ENCODE data around the gene NPM1.

The NPM1 gene

DNA sequence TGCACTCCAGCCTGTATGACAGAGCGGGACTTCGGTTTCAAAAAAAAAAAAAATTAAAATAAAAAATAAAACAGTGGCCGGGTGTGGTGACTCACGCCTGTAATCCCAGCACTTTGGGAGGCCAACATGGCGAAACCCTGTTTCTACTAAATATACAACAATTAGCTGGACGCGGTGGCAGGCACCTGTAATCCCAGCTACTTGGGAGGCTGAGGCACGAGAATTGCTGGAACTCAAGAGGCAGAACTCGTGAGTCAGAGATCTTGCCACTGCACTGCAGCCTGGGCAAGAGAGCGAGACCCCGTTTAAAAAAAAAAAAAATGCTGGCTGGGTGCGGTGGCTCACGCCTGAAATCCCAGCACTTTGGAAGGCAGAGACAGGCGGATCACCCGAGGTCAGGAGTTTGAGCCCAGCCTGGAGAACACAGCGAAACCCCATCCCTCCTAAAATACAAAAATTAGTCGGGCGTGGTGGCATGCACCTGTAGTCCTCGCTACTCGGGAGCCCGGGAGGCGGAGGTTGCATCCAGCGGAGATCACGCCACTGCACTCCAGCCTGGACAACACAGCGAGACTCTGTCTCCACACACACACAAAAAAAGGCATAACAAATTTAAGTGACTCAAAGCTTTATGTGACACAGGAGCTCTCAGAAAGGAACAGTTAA, 1.5 kb upstream of the NPM1 start:
- DNase-seq (ENCODE audit: low spot score) = no peak
- in situ Hi-C loops (cut with MboI; ENCODE audit: low pct_unique_long_range_greater_than_20kb, low sequenced_read_pairs, unreplicated experiment) = no loop called here
- no peak for TF ChIP-seq CTCF (IDR thresholded peaks at IDR 0.05; ENCODE audit: extremely low read depth, insufficient read depth, missing control alignments)

GRCh38 chr5:171386861-171387344, 746 bp upstream of the NPM1 start:
- no peak for TF ChIP-seq CTCF (IDR thresholded peaks at IDR 0.05; ENCODE audit: extremely low read depth, insufficient read depth, missing control alignments)
- peak; percentile 30 for DNase-seq (ENCODE audit: low spot score)
- in situ Hi-C loops (cut with MboI; ENCODE audit: low pct_unique_long_range_greater_than_20kb, low sequenced_read_pairs, unreplicated experiment) = no loop called here

DNA sequence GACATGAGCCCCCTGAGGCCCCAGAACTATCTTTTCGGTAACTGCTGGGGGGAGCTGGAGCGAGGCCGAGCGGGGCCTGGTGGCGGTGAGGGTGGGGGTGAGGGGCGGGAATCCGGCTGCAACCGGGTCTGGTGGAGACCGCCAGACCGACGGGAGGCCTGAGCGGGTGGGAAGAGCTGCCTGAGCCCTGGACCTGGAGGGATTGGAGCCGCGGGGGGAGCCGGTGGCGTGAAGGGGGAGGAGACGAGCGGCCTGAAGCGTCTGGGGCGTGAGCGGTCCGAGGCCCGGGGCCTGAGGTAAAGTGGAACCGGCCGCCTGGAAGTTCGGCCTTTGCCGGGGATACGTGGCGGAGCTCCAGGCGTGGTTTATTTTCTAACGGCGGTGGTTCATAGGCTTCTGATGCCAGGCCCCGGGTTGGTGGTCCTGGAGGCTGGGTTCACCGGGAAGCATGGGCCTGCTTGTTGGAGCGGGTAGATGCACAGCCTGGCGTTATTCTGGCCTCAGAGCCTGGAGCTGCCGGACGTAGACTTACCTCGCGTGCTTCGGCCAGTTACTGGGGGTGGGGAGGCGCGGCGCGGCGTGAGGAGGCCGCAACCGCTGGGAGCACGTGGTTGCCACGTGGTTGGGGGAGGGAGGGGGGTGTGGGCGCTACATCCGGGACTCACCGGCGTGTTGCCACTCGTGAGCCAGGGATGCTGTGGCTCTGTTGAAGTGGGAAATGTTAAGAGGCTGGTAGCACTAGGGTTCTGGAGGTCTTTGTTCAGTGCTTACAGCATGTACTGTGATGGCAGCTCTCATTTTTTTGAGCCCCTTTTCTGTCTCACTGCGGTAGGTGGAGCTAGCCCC, 544 bp downstream of the NPM1 start:
- in situ Hi-C loops (cut with MboI; ENCODE audit: low pct_unique_long_range_greater_than_20kb, low sequenced_read_pairs, unreplicated experiment) = no loop called here
- peak; percentile 70 for DNase-seq (ENCODE audit: low spot score)
- no peak for TF ChIP-seq CTCF (IDR thresholded peaks at IDR 0.05; ENCODE audit: extremely low read depth, insufficient read depth, missing control alignments)

GRCh38 chr5:171388816-171389168, 1.1 kb downstream of the NPM1 start:
- in situ Hi-C loops (cut with MboI; ENCODE audit: low pct_unique_long_range_greater_than_20kb, low sequenced_read_pairs, unreplicated experiment) = no loop called here
- peak; percentile 30 for DNase-seq (ENCODE audit: low spot score)
- no peak for TF ChIP-seq CTCF (IDR thresholded peaks at IDR 0.05; ENCODE audit: extremely low read depth, insufficient read depth, missing control alignments)

DNA sequence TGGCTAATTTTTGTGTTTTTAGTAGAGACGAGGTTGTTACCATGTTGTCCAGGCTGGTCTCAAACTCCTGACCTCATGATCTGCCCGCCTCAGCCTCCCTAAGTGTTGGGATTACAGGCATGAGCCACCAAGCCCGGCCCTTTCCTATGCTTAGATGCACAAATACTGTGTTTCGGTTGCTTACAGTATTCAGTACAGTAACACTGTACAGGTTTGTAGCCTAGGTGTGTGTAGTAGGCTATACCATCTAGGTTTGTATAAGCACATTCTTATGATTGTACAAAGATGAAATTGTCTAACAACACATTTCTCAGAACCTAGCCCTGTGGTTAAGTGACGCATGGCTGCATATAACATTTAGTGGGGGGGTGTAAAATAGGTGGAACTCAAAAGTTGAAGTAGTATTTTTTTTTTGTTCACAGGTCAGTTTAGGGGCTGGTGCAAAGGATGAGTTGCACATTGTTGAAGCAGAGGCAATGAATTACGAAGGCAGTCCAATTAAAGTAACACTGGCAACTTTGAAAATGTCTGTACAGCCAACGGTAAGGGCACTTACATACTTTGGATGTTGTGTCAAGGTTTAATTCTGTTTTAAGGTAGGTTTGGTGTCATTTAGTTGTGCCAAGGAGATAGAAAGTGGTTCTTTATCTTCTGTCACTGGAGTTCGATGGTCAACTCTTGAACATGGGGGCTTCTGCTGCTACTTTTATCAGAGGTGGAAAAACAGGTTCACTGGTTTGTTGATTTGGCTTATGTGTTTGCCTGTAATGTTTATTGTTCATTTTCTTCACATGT, 3.4 kb downstream of the NPM1 start:
- DNase-seq (ENCODE audit: low spot score) = no peak
- no peak for TF ChIP-seq CTCF (IDR thresholded peaks at IDR 0.05; ENCODE audit: extremely low read depth, insufficient read depth, missing control alignments)
- in situ Hi-C loops (cut with MboI; ENCODE audit: low pct_unique_long_range_greater_than_20kb, low sequenced_read_pairs, unreplicated experiment) = no loop called here

DNA sequence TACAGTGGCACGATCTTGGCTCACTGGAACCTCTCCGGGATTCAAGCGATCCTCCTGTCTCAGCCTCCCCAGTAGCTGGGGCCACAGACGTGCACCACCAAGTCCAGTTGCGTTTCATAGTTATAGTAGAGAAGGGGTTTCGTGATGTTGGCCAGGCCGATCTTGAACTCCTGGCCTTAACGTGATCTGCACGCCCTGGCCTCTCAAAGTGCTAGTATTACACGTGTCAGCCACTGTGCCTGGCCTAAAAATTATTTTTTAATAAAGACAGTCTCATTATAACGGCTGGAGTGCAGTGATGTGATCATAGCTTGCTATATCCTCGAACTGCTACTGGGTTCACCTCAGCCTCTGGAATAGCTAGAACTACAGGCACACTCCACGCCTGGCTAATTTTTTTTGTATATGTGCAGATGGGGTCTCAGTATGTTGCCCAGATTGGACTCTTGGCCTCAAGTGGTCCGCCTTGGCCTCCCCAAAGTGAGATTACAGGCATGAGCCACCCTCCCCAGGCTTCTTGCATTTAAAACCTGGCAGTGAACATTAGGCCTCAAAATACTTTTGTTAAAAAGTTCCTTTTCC, 4.4 kb downstream of the NPM1 start:
- in situ Hi-C loops (cut with MboI; ENCODE audit: low pct_unique_long_range_greater_than_20kb, low sequenced_read_pairs, unreplicated experiment) = no loop called here
- no peak for DNase-seq (ENCODE audit: low spot score)
- no peak for TF ChIP-seq CTCF (IDR thresholded peaks at IDR 0.05; ENCODE audit: extremely low read depth, insufficient read depth, missing control alignments)

All from GM13977 (cell line).